Kidney (tissue), 14 donors: Measurements from ENCODE around the gene TBC1D5. TPM values are rescaled to one million over a fixed set of nuclear protein-coding genes. Genes with fewer than 3 reads are reported as not detected.

Source experiments
- DNase-seq, 5 donors: peaks; one replicate each; pipeline ENCODE4 v3.0.0-alpha.2; 2013 to 2020
- FAIRE-seq: peaks from 2 replicates; lab custom pipeline; 2012; peaks lifted over from hg19 to GRCh38; lab: Jason Lieb, UNC
- H3K27ac ChIP-seq, 2 donors: one replicate each; pipeline ENCODE4 v1.7.0; 2013; ENCODE audit warnings: low read depth in 2 of 2, low read length in 2 of 2, inconsistent platforms in 1 of 2
- H3K27me3 ChIP-seq: one replicate; pipeline ENCODE4 v1.7.1; 2013; ENCODE audit warnings: low read length, inconsistent platforms; ENCODE audit not compliant: control insufficient read depth, insufficient read depth
- H3K36me3 ChIP-seq, 3 donors: one replicate each; pipeline versions ENCODE4 v1.7.0 to v1.7.1; 2013; ENCODE audit warnings: low read length in 3 of 3, control low read depth in 1 of 3, inconsistent platforms in 1 of 3; ENCODE audit not compliant: insufficient read depth in 3 of 3, control insufficient read depth in 2 of 3
- H3K4me1 ChIP-seq, 3 donors: one replicate each; pipeline versions ENCODE4 v1.7.0 to v1.7.1; 2013; ENCODE audit warnings: low read length in 3 of 3, inconsistent platforms in 1 of 3, low read depth in 1 of 3; ENCODE audit not compliant: control insufficient read depth in 2 of 3, insufficient read depth in 2 of 3
- H3K4me3 ChIP-seq, 3 donors: one replicate each; pipeline versions ENCODE4 v1.7.0 to v1.8.1; 2013; ENCODE audit warnings: low read length in 3 of 3, control low read depth in 1 of 3, inconsistent platforms in 1 of 3
- H3K9ac ChIP-seq, 3 donors: one replicate each; pipeline versions ENCODE4 v1.7.0 to v1.7.1; 2013; ENCODE audit warnings: low read length in 3 of 3, control low read depth in 1 of 3, inconsistent platforms in 1 of 3
- H3K9me3 ChIP-seq, 3 donors: one replicate each; pipeline versions ENCODE4 v1.7.0 to v1.7.1; 2013; ENCODE audit warnings: low read length in 3 of 3, control low read depth in 1 of 3, inconsistent platforms in 1 of 3; ENCODE audit not compliant: control insufficient read depth in 2 of 3, insufficient read depth in 1 of 3
- intact Hi-C: fragments of 100-400 bp; cut with DNase I; formaldehyde crosslinking; loops from one replicate; pipeline ENCODE4 v1.11.1; 2022
- polyA plus RNA-seq: library from polyadenylated mRNA; stranded (reverse); fragments of 350-450 nt; fragmentation: Illumina TruSeq; extraction: RNeasy Lipid Tissue Mini Kit (QIAGEN cat#74804); gene quantifications from one replicate; pipeline ENCODE4 v1.2.3, GENCODE V29; 2014; ENCODE audit warnings: low read depth, low replicate concordance; ENCODE audit not compliant: insufficient read depth
- total RNA-seq: library from RNA; stranded (reverse); fragmentation: NEBNext Ultra II Directional; extraction: Animal tissue kit (Norgen Biotek cat#: 25700); gene quantifications from one replicate; pipeline ENCODE4 v1.2.1, GENCODE V29; 2021
- TF ChIP-seq, protein P1 (sequence below): IDR thresholded peaks from 3 replicates; pipeline ENCODE4 v1.5.1; 2012; ENCODE audit warnings: mild to moderate bottlenecking, moderate library complexity, borderline replicate concordance; ENCODE audit not compliant: insufficient read depth; ENCODE audit errors: extremely low read depth
- donor health status: control.
- donor health status: control.
- donor health status: control.
- donor health status: control.
- donor health status: control.
- donor health status: DM: yes; HTN: yes; CAD: no.
- donor health status: Normal renal cell carcinoma (clear cell type).

TBC1D5 gene
- total and polyA plus RNA-seq, 2 donors from 2014 or later, result 9.7 to 77.7 TPM

DNA sequence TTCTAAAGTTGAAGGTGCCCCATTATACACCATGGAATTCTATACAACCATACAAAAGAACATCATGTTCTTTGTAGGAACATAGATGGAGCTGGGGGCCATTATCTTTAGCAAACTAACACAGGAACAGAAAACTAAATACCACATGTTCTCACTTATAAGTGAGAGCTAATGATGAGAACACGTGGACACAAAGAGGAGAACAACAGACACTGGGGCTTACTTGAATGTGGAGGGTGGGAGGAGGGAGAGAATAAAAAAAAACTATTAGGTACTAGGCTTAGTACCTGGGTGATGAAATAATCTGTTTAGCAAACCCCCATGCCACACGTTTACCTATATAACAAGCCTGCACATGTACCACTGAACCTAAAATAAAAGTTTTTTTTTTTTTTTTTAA is 515.0 kb downstream of the TBC1D5 start:
- no peak overlapping the region for H3K4me3 ChIP-seq
- H3K36me3 ChIP-seq, result no peaks in the 10 kb centered on the region
- no peaks in the 10 kb centered on the region for H3K9me3 ChIP-seq
- intact Hi-C loops, result no loop called here
- TF ChIP-seq, protein P1, sequence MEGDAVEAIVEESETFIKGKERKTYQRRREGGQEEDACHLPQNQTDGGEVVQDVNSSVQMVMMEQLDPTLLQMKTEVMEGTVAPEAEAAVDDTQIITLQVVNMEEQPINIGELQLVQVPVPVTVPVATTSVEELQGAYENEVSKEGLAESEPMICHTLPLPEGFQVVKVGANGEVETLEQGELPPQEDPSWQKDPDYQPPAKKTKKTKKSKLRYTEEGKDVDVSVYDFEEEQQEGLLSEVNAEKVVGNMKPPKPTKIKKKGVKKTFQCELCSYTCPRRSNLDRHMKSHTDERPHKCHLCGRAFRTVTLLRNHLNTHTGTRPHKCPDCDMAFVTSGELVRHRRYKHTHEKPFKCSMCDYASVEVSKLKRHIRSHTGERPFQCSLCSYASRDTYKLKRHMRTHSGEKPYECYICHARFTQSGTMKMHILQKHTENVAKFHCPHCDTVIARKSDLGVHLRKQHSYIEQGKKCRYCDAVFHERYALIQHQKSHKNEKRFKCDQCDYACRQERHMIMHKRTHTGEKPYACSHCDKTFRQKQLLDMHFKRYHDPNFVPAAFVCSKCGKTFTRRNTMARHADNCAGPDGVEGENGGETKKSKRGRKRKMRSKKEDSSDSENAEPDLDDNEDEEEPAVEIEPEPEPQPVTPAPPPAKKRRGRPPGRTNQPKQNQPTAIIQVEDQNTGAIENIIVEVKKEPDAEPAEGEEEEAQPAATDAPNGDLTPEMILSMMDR, result no peak
- H3K9ac ChIP-seq, result no peak overlapping the region
- H3K27ac ChIP-seq, result no peak overlapping the region
- no peaks in the 10 kb centered on the region for H3K4me1 ChIP-seq
- DNase-seq, result no peak
- no peak for FAIRE-seq
- H3K27me3 ChIP-seq, result no peaks in the 10 kb centered on the region

DNA sequence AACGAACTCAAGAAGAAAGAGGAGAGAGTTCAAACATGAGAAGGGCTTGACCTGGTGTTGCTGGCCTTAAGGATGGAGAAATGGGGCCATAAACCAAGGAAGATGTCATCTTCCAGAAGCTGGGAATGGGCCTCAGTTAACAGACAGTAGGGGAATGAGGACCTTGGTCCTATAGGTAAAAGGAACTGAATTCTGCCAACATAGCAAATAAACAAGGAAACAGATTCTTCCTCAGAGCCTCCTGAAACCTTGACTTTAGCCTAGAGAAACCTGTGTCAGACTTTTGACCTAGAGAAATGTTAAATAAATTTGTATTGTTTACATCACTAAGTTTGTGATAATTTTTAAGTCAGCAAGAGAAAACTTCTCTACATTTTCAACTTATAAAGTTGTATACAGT is 520.9 kb downstream of the TBC1D5 start:
- no peak overlapping the region for H3K9ac ChIP-seq
- H3K36me3 ChIP-seq, result no peaks in the 10 kb centered on the region
- no peak overlapping the region for H3K27ac ChIP-seq
- FAIRE-seq (no peak), DNase-seq (no peak)
- H3K9me3 ChIP-seq, result no peaks in the 10 kb centered on the region
- intact Hi-C loops, result no loop called here
- H3K4me1 ChIP-seq, result no peaks in the 10 kb centered on the region
- no peaks in the 10 kb centered on the region for H3K27me3 ChIP-seq
- TF ChIP-seq, protein P1, result no peak
- H3K4me3 ChIP-seq, result no peak overlapping the region

DNA sequence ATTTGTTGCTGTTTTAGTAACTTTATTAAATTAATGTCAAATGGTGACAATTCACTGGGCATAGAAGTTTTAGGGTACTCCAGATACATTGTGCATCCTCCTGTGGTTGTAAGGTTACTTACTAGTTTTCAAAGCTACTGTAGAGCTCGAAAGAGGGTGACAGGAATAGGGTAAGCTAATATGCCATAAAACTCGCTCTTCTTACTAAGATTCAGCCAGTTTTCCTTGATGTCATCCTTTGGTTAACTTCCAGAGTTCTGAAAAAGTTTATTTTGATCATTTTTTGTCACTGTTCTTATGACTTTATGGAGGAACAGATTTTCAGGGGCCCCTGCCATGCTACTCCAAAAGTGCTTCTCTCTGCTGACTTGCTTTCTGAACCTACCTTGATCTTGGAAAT is 522.8 kb downstream of the TBC1D5 start:
- no peaks in the 10 kb centered on the region for H3K27me3 ChIP-seq
- no peak overlapping the region for H3K4me3 ChIP-seq
- FAIRE-seq (no peak), DNase-seq (no peak)
- H3K9ac ChIP-seq, result no peak overlapping the region
- H3K4me1 ChIP-seq, result no peaks in the 10 kb centered on the region
- H3K36me3 ChIP-seq, result no peaks in the 10 kb centered on the region
- TF ChIP-seq, protein P1, result no peak
- intact Hi-C loops, result no loop called here
- H3K9me3 ChIP-seq, result no peaks in the 10 kb centered on the region
- H3K27ac ChIP-seq, result no peak overlapping the region

DNA sequence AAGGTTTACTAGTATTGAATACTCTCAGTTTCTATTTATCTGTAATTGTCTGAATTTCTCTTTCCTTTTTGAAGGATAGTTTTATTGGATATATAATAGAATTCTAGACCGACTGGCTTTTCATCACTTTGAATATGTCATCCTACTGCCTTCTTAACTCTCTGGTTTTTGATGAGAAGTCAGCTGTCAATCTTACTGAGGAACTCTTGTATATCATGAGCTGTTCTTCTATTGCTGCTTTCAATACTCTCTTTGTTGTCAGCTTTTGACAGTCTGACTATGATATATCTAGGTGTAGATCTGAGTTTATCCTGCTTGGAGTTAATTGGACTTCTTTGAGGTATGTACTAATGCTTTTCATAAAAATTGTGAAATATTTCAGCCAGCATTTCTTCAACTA is 523.8 kb downstream of the TBC1D5 start:
- no peaks in the 10 kb centered on the region for H3K36me3 ChIP-seq
- intact Hi-C loops, result no loop called here
- no peaks in the 10 kb centered on the region for H3K27me3 ChIP-seq
- DNase-seq, result no peak
- TF ChIP-seq, protein P1, result no peak
- H3K9ac ChIP-seq, result no peak overlapping the region
- FAIRE-seq, result no peak
- no peak overlapping the region for H3K27ac ChIP-seq
- H3K4me3 ChIP-seq, result no peak overlapping the region
- no peaks in the 10 kb centered on the region for H3K4me1 ChIP-seq
- H3K9me3 ChIP-seq, result no peaks in the 10 kb centered on the region
